DND-41 (cell line): ENCODE measurements around the gene SNX13.

ENCODE experiments used
- EZH2 ChIP-seq: IDR thresholded peaks from 3 replicates; pipeline ENCODE4 v1.6.1; 2012; ENCODE audit warnings: borderline replicate concordance, low read depth, mild to moderate bottlenecking, moderate library complexity, low read length, inconsistent platforms; ENCODE audit not compliant: severe bottlenecking
- TF ChIP-seq, protein P1 (sequence below): IDR thresholded peaks from 2 replicates; pipeline ENCODE4 v1.5.1; 2012; ENCODE audit warnings: borderline replicate concordance, low read length, moderate library complexity, mild to moderate bottlenecking; ENCODE audit not compliant: poor library complexity, severe bottlenecking; ENCODE audit errors: extremely low read depth

DNA sequence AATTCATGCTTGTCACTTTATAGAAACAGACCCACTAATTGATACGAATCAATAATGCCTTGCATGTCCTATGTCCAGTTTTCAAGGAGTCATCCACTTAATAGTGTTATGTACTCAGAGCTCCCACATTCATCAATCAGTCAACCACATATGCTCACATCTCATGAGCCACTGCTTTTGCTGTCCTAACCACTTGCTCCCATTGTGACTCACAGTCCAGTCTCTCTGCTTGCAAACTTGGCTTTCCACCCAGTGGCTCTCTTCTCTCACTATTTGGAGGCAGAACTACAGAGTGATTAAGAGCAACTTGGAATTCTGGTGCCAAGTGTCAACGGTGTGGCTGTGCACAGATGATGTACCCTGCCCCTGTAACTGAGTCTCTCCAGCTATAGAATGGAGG lies 166.0 kb downstream of the SNX13 start:
- TF ChIP-seq, protein P1, sequence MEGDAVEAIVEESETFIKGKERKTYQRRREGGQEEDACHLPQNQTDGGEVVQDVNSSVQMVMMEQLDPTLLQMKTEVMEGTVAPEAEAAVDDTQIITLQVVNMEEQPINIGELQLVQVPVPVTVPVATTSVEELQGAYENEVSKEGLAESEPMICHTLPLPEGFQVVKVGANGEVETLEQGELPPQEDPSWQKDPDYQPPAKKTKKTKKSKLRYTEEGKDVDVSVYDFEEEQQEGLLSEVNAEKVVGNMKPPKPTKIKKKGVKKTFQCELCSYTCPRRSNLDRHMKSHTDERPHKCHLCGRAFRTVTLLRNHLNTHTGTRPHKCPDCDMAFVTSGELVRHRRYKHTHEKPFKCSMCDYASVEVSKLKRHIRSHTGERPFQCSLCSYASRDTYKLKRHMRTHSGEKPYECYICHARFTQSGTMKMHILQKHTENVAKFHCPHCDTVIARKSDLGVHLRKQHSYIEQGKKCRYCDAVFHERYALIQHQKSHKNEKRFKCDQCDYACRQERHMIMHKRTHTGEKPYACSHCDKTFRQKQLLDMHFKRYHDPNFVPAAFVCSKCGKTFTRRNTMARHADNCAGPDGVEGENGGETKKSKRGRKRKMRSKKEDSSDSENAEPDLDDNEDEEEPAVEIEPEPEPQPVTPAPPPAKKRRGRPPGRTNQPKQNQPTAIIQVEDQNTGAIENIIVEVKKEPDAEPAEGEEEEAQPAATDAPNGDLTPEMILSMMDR: no peak
- no peak for TF ChIP-seq EZH2
